NCI-H2029 (cell line): ENCODE measurements around the gene GAS6.
"Not testable (repeated sequence)": the region's sequence is repeated elsewhere in the genome, so short reads cannot be mapped to it uniquely, and the experiment has no call there.

Experiments used
- DNase-seq: peaks from one replicate; lab custom pipeline; 2025; lab: John Stamatoyannopoulos, UW

GAS6 gene

DNA sequence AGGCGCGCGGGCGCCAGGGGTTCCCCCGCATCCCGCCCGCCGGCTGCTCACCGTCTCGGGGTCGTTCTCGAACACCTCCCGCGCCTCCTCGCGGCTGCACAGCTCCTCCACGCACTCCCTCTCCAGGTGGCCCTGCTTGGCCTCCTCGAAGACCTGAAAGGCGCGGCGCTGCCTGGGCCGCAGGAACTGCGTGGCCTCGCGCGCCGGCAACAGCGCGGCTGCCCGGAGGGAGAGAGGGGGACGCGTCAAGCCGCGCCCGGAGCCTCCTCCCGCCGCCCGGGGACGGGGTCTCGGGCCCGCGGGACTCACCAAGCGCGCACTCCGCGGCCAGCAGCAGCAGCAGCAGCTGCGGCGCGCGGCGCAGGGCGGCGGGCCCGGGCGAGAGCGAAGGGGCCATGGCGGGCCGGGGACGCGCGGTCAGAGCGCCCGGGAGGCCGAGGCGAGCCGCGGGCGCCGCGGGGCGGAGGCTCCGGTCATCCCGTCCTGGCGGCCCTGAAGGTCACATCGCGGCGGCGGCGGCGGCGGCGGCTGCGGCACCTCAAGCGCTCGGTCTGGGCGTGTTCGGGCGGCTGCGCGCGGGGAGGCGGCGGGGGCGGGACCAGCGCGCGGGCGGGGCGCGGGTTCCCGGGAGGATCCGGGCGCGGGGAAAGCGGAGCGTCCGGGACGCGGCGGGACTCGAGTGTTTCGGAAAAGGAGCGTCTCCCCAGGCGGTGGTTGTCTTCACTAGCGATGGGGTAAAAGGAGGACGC, at the start of gene GAS6:
TSS of gene GAS6 (minus strand) at position 553 of the 749 bp plus-strand sequence. CDS start at position 397, 156 bp downstream.
- DNase-seq, result no peak

- not testable (repeated sequence) for DNase-seq
Measured at GRCh38 chr13:113913408-113913807, 49.5 kb upstream of the GAS6 start.

DNA sequence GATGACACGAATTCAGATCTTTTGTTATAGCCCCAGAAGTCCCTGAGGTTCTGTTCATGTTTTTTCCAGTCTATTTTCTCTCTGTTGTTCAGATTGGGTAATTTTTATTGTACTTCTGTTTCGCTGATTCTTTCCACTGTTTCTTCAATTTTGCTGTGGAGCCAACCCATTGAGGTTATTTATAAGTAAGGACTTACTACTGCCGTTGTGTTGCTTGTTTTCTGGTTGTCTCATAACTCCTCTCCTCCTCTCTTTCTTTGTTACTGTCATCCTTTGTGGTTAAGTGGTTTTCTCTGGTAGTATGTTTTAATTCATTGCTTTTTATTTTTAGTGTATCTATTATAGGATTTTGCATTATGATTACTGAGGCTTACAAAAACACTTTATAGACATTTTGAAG, 48.7 kb upstream of the GAS6 start:
- DNase-seq, result no peak

DNA sequence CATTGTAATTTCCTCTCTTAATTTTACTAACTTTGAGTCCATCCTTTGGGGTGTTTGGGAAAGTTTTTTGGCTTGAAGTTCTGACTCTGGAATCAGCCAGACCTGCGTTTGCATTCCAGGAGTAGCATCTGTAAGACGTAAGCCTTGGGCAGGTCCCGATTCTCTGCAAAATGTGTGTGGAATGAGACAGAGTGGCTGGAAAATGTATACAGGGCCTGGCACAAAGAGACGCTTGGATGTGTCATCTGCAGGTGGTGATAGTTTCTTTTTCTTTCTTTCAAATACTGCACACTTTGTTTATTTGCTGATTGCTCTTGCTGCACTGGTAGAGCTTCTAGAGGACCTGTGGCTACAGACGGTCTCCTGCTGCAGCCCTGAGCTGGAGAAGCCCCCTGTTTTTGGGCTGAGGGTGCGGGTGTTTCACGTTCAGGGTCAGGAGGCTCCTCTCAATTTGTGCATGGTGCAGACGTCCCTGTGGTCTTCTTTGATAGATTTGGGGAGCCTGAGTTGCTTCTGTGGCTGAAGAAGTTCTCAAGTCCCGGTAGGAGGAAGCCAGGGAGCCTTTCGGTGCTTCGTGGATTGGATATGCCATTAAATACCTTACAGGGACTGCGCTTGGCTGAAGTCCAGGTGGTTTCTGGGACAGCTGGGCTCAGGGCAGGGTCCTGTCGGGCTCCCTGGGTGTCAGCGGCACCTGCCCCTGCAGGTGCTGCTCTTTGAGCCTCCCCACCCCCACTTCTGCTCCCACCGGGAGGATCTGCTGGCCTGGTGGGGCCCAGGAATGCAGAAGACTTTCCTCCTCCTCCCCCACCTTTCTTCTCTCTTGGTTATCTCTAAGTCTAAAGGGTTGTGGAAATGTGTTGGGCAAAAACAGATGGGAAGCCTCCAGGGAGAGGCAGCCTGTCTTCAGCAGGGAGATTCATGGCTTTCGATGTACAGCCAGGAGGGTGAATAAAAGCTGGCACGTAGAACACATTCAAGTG, 44.0 kb upstream of the GAS6 start:
- DNase-seq, result no peak

GRCh38 chr13:113906571-113906970, 42.7 kb upstream of the GAS6 start:
- no peak for DNase-seq

DNA sequence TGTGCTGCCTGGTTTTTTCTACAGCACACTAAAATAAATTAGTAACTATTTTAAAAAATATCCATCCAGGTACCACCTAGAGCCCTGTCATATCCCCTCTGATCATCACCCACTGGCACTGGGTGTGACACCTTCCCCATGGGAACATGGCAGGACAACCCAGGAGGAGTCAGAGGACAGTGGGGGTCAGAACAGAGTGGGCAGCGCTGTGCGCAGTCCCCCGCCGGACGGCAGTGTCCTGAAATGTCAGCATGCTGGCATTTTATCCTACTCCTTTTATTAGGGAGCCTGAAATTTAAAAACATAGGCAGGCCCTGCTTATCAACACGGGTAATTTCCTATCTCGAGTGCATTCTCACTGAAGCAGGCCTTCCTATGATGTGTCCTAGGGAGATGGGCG, 42.1 kb upstream of the GAS6 start:
- no peak for DNase-seq

GRCh38 chr13:113905018-113905417, 41.1 kb upstream of the GAS6 start:
- DNase-seq, result no peak

- DNase-seq, result no peak
Measured at GRCh38 chr13:113904411-113904810, 40.5 kb upstream of the GAS6 start.

DNA sequence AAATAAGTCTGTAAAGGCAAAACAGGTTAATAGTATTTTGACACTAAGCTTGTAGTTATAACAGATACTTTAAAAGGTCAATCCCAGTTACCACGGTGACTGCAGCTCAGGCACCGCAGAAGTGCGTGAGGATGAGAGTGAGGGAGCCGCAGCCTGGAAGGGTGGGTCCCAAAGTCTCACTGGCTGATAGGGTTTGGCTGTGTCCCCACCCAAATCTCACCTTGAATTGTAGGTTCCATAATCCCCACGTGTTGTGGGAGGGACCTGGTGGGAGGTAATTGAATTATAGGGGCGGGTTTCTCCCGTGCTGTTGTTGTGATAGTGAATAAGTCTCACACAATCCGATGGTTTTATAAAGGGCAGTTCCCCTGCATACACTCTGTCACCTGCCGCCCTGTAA, 40.0 kb upstream of the GAS6 start:
- DNase-seq, result no peak

GRCh38 chr13:113902986-113903775, 39.3 kb upstream of the GAS6 start:
- no peak for DNase-seq

DNA sequence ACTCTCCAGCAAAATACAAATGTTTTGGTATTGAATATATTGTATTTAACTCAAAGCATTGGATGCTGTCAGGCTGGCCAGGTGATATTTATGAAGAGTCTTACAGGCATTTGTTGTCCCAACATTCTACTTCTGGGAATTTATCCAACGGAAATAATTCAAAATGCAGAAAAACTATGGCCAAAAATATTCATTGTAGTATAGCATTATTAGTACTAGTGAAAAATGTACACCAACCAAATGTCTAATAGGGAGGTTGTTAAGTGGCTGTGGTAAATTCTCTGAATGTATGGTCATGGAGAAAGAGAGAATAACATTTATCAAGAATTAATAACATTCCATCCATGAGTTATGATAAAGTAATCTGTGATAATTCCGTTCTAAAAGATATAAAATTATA, 38.6 kb upstream of the GAS6 start:
- no peak for DNase-seq

GRCh38 chr13:113901642-113902041, 37.8 kb upstream of the GAS6 start:
- no peak for DNase-seq

DNA sequence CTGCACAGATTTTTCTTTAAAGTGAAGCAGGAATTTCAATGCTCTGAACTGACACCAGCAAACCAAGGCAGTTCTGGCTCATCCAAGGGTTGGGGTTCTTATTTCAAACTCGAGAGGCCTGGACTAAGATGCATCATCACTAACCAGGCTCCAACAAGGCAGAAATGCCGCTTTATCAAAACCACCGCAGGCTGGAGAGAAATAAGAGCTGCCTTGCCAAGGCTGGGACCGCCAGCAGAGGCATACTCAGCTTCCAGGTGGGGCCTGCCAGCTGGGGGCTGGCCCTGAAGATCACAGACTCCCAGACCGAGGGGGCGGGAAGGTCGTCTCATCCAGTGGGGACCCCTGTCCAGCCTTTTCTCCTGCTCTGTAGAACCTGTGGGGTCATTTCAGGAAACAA, 37.4 kb upstream of the GAS6 start:
- DNase-seq, result no peak

- DNase-seq, result no peak
Measured at GRCh38 chr13:113900646-113901045, 36.8 kb upstream of the GAS6 start.

DNA sequence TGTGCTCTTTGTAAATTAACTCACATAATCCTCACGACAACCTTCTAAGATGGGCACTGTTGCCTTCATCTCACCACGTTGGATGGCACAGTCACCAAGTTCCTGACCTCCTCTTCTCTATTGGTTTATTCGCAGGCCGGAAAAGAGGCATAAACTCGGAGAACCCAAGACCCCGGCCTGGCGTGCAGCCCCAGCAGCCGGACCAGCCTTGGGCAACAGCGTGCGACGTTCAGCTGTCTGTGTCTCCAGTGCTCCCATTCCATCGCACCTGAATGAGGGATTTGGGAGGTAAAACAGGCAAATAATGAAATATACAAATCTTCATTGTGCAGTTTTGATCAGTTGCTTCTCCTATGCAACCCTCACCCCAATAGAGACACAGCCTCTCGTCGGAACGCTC, 34.5 kb upstream of the GAS6 start:
- DNase-seq, result no peak

GRCh38 chr13:113897966-113898365, 34.1 kb upstream of the GAS6 start:
- no peak for DNase-seq

GRCh38 chr13:113897161-113897560, 33.3 kb upstream of the GAS6 start:
- DNase-seq, result no peak

GRCh38 chr13:113895436-113895835, 31.6 kb upstream of the GAS6 start:
- DNase-seq, result no peak

GRCh38 chr13:113890774-113891480, 27.1 kb upstream of the GAS6 start:
- no peak for DNase-seq

DNA sequence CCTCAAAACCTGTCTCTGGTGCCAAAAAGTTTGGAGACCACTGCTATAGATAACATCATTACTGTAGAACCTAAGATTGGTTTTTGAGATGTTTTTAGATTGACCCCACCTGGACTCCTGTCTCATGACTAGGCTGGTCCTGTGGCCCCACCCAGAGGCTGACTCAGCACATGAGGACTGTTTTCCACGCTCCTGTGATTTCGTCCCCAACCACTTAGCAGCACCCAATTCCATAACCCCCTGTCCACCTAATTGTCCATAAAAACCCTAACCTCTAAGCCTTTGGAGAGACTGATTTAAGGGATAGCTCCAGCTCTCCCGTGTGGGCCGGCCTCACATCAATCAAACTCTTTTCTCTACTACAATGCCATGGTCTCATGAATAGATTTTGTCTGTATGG, 25.6 kb upstream of the GAS6 start:
- no peak for DNase-seq

DNA sequence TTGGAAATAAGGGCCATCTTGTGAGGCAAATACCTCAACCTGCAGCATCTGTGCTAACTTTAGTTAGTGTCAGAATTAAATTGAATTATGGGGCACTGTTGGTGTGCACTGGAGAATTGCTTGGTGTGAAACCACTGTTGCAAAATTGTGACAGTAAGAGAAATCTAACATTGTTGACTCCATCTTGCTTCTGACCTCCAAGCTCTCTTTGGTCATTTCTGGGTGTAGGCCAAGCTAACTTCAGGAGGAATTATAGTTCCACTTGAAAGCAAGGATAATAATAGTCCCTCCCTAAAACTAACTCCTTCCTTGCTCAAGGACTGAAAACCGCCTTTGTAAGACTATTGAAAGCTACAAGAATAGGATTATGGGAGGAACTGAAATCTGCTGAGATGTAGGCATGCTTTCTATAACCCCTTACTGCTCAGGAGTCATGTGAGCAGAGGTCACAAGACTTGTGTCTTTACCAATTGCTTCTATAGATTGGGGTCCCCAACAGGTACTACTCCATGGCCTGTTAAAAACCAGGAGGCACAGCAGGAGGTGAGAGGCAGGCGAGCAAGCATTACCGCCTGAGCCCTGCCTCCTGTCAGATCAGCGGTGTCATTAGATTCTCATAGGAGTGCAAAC, 24.9 kb upstream of the GAS6 start:
- no peak for DNase-seq
